AG09309 (cell line): ENCODE data around the gene CCDC91.

Experiments
- DNase-seq: peaks from one replicate; pipeline ENCODE4 v3.0.0-alpha.2; 2010; ENCODE audit warnings: low read depth
- H3K4me3 ChIP-seq: 2 replicates; pipeline ENCODE4 v1.5.1; 2011; ENCODE audit warnings: mild to moderate bottlenecking, low read depth, low read length, moderate library complexity; ENCODE audit not compliant: control insufficient read depth
- CTCF ChIP-seq: IDR thresholded peaks from 2 replicates; pipeline ENCODE4 v1.5.1; 2011; ENCODE audit warnings: mild to moderate bottlenecking, low read depth, low read length, inconsistent platforms; ENCODE audit not compliant: insufficient read depth, control insufficient read depth; ENCODE audit errors: missing control alignments

CCDC91 gene

DNA sequence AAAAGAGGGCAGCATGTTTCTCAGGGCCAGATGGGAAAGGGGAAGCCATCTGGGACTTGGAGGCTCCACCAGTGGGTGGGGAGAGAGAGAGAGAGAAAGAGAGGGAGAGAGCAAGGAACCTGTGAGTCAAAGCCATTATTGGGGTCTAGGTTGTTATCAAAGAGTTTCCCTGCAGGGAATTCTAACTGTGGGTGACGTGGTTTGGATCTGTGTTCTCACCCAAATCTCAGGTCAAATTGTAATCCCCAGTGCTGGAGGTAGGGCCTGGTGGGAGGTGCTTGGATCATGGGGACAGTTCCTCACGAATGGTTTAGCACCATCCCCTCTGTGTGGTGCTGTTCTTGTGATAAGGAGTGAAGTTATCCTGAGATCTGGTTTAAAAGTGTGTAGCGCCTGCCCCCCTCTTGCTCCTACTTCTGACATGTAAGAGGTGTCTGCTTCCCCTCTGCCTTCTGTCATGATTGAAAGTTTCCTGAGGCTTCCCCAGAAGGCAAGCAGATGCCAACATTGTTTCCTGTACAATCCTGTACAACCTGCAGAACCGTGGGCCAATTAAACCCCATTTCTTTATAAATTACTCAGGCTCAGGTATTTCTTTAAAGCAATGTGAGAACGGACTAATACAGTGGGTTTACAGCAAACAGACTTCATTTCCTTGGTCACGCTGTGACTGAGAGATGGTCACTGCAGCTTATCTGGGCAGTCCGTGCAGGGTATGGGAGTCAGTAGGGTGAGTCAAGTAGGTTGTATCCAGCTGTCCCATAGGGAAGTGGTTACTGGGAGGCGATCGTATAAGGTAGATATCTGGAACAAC, 52.4 kb downstream of the CCDC91 start:
- TF ChIP-seq CTCF, result no peak
- no peak for DNase-seq
- no peak overlapping the region for H3K4me3 ChIP-seq

DNA sequence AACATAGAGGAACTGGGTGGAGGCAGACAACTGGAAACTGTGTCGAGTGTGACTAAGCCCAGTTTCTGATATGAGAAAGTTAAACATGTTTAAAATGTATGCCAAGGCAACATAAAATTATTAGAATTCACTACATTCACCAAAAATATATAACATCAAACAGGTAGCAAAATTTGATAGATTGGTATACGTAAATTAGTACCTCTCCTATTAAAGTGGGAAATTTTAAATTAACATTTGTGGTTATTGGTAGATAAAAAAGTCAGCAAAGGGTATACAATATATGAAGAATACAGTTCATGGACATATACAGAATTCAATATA, 53.0 kb downstream of the CCDC91 start:
- no peak overlapping the region for H3K4me3 ChIP-seq
- no peak for TF ChIP-seq CTCF
- DNase-seq, result no peak

- no peak overlapping the region for H3K4me3 ChIP-seq
- TF ChIP-seq CTCF, result no peak
- no peak for DNase-seq
Measured at GRCh38 chr12:28247806-28248205, 57.5 kb downstream of the CCDC91 start.

GRCh38 chr12:28248555-28249145, 58.4 kb downstream of the CCDC91 start:
- TF ChIP-seq CTCF, result no peak
- no peak overlapping the region for H3K4me3 ChIP-seq
- no peak for DNase-seq

GRCh38 chr12:28253161-28253641, 62.9 kb downstream of the CCDC91 start:
- no peak for TF ChIP-seq CTCF
- H3K4me3 ChIP-seq, result peak overlapping the region; percentile 41
- DNase-seq, result peak; percentile 18

GRCh38 chr12:28257411-28257810, 67.2 kb downstream of the CCDC91 start:
- H3K4me3 ChIP-seq, result no peak overlapping the region
- TF ChIP-seq CTCF, result no peak
- no peak for DNase-seq
